ENCODE measurements around the gene PARVB. TPM values are rescaled to one million over a fixed set of nuclear protein-coding genes. Genes with fewer than 3 reads are reported as not detected.

Gene PARVB
- total and polyA plus RNA-seq, 11 donors, result 54.9 to 172 (median 95.8) TPM

DNA sequence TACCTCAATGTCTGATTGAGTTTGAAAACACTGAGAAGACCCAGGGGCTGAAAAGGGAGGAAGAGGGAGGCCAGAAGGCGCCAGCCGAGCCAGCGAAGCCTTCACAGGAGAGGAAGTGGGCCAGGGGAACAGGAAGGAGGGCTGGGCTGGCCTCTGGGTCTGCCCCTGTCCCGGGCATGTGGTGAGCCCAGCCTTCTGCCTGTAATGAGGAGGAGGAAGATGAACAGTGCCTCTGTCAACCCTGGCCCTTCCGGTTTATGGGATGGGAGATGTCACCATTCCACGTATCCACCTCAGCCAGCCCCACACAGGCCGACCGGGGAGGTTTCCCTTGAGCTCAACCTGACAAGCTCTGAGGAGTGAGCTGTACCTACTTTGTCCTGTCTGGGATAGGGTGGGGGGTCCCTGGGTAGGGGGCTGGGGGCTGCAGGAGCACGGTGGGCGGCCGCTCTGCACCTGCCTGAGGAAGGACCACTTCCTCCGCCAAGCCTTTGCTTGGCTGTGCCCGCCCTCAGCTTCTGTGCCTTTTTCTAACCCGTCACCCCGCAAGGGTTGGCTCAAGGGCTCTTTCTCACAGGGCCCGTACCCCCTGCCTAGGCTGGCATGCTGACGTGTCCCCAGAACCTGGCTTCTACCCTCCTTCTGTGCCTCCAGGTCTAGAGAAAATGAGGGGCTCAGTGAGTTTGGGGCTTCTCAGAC, 158.6 kb downstream of the PARVB start:
- ATAC-seq (peak; percentile 51 to 85 (median 74)), DNase-seq (peak; percentile 60 to 83 (median 71))
- peaks cover 0 to 19% (median 0%) of the 10 kb centered on the region in 12 donors for H3K4me1 ChIP-seq
- intact Hi-C loops (cut with DNase I), result no loop called here
- peak overlapping the region in 7 of 12 donors; percentile 30 to 68 (median 41) for H3K4me3 ChIP-seq
- no peaks in the 10 kb centered on the region for H3K9me3 ChIP-seq
- H3K36me3 ChIP-seq, result peaks cover 0 to 22% (median 0%) of the 10 kb centered on the region in 9 donors
- TF ChIP-seq, protein P1, sequence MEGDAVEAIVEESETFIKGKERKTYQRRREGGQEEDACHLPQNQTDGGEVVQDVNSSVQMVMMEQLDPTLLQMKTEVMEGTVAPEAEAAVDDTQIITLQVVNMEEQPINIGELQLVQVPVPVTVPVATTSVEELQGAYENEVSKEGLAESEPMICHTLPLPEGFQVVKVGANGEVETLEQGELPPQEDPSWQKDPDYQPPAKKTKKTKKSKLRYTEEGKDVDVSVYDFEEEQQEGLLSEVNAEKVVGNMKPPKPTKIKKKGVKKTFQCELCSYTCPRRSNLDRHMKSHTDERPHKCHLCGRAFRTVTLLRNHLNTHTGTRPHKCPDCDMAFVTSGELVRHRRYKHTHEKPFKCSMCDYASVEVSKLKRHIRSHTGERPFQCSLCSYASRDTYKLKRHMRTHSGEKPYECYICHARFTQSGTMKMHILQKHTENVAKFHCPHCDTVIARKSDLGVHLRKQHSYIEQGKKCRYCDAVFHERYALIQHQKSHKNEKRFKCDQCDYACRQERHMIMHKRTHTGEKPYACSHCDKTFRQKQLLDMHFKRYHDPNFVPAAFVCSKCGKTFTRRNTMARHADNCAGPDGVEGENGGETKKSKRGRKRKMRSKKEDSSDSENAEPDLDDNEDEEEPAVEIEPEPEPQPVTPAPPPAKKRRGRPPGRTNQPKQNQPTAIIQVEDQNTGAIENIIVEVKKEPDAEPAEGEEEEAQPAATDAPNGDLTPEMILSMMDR (IDR thresholded peaks at IDR 0.05), result no peak
- no peak for TF ChIP-seq POLR2A (IDR thresholded peaks at IDR 0.05)
- H3K27ac ChIP-seq, result peak overlapping the region in 6 of 12 donors; percentile 29 to 93 (median 54)
- peaks cover 0 to 34% (median 12%) of the 10 kb centered on the region in 9 donors for H3K27me3 ChIP-seq
- 64 to 72% (median 71%) methylated on average over 14 to 17 of the region's 17 CpGs for WGBS, 4 donors

DNA sequence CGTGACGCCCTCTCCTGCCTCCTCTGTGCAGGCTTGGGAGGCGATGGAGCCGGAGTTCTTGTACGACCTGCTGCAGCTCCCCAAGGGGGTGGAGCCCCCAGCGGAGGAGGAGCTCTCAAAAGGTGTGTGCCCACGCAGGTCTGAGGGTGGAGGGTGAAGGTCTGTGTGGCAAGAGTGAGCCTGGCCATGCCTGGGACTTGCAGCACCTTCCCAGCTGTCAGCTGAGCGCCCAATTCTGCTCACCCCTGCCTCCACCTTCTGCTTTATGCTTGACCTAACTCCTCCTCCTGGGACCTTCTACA, 159.1 kb downstream of the PARVB start:
- Histone ChIP-seq H3K4me3 (peak overlapping the region in 1 of 12 donors; percentile 68), H3K27me3 (peaks cover 0 to 34% (median 12%) of the 10 kb centered on the region in 9 donors), H3K4me1 (peaks cover 0 to 19% (median 0%) of the 10 kb centered on the region in 12 donors), H3K9me3 (no peaks in the 10 kb centered on the region), H3K36me3 (peaks cover 0 to 22% (median 0%) of the 10 kb centered on the region in 9 donors), H3K27ac (peak overlapping the region in 1 of 12 donors; percentile 93)
- ATAC-seq (no peak), DNase-seq (no peak)
- 74 to 78% (median 76%) methylated on average over 5 to 8 of the region's 8 CpGs for WGBS, 4 donors
- intact Hi-C loops (cut with DNase I), result no loop called here
- no peak for TF ChIP-seq POLR2A (IDR thresholded peaks at IDR 0.05)
- TF ChIP-seq, protein P1 (IDR thresholded peaks at IDR 0.05), result no peak

DNA sequence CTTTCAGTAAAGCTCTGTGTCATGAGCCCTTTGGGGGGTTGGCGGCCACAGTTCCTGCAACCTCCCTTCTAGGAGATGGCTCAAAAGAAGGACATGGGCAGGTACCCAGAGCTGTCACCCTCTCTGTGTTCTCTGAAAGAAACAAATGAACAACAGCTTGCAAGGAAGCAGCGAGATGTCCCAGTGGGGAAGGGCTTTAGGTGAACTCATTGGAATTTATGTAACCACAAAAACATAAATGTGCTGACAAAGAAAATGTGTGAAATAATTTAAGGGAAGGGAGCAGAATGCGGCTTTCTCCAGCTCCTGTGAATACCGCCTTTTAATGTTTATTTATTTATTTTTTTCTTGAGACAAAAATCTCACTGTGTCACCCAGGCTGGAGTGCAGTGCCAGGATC, 159.9 kb downstream of the PARVB start:
- intact Hi-C loops (cut with DNase I), result no loop called here
- Histone ChIP-seq H3K4me1 (peaks cover 0 to 19% (median 0%) of the 10 kb centered on the region in 12 donors), H3K9me3 (no peaks in the 10 kb centered on the region), H3K36me3 (peaks cover 0 to 22% (median 0%) of the 10 kb centered on the region in 9 donors), H3K27me3 (peaks cover 0 to 34% (median 12%) of the 10 kb centered on the region in 9 donors), H3K4me3 (no peak overlapping the region), H3K27ac (no peak overlapping the region)
- 81 to 88% (median 83%) methylated on average over 4 of the region's 4 CpGs for WGBS, 4 donors
- ATAC-seq (no peak), DNase-seq (no peak)
- TF ChIP-seq POLR2A (IDR thresholded peaks at IDR 0.05), result no peak
- TF ChIP-seq, protein P1 (IDR thresholded peaks at IDR 0.05), result no peak

DNA sequence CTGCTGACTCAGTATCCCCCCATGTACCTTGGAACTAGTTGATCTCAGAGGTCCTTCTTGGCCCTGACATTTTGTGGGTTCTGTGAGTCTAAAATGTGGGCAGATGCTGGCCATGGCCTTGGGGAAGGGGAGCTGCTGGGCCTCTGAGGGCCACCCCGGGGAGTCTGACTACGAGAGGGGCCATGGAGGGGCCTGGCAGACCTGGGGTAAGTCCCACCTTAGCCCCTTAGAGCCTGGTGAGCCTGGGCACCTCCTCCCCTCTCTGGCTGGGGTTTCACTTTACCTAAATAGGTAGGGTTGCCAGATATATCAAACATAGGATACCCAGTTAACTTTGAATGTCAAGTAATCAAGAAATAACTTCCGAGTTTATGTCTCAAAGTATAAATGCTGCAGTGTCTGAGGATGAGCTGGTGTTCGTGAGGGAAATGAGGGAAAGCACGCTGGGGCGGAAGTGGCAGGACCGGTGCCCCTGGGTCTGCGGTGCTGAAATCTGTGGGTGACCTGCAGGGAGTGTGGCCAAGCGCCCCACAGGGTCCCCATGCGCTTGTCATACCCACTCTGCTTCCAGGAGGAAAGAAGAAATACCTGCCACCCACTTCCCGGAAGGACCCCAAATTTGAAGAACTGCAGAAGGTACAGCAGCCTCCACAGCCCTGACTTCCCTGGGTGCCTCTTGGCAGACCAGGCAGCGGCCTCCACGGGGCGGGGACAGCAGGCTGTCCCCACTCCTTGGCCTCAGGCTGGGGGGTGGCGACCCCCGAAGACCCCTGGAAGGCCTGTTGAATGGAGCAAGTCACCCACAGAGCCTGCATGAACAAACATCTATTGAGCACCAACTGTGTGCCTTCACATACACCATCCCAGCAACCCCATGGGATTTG, 161.4 kb downstream of the PARVB start:
- intact Hi-C loops (cut with DNase I), result no loop called here
- H3K4me3 ChIP-seq, result no peak overlapping the region
- H3K4me1 ChIP-seq, result peaks cover 0 to 11% (median 0%) of the 10 kb centered on the region in 12 donors
- DNase-seq (no peak), ATAC-seq (no peak)
- TF ChIP-seq, protein P1 (IDR thresholded peaks at IDR 0.05), result no peak
- H3K27ac ChIP-seq, result no peak overlapping the region
- WGBS, 4 donors, result 91 to 95% (median 93%) methylated on average over 14 to 16 of the region's 16 CpGs
- H3K36me3 ChIP-seq, result peaks cover 0 to 22% (median 0%) of the 10 kb centered on the region in 9 donors
- peaks cover 0 to 30% (median 12%) of the 10 kb centered on the region in 9 donors for H3K27me3 ChIP-seq
- no peaks in the 10 kb centered on the region for H3K9me3 ChIP-seq
